SK-N-SH (cell line): ENCODE results near the gene OR4D11.

Experiments
- CTCF ChIP-seq: fragments of 200-600 bp; sonication (generic); IDR thresholded peaks from 2 replicates; pipeline ENCODE4 v1.6.1; 2017; ENCODE audit warnings: antibody characterized with exemption, mild to moderate bottlenecking, moderate library complexity
- JUND ChIP-seq: IDR thresholded peaks from 2 replicates; pipeline ENCODE4 v1.4.0; 2012
- MAX ChIP-seq: IDR thresholded peaks from 2 replicates; pipeline ENCODE4 v1.4.0; 2012; ENCODE audit warnings: low read depth

- TF ChIP-seq JUND (no peak), MAX (no peak), CTCF (no peak)
Measured at GRCh38 chr11:59503276-59503675, at the start of gene OR4D11.
